ENCODE data around the gene HERC3.

Gene HERC3

DNA sequence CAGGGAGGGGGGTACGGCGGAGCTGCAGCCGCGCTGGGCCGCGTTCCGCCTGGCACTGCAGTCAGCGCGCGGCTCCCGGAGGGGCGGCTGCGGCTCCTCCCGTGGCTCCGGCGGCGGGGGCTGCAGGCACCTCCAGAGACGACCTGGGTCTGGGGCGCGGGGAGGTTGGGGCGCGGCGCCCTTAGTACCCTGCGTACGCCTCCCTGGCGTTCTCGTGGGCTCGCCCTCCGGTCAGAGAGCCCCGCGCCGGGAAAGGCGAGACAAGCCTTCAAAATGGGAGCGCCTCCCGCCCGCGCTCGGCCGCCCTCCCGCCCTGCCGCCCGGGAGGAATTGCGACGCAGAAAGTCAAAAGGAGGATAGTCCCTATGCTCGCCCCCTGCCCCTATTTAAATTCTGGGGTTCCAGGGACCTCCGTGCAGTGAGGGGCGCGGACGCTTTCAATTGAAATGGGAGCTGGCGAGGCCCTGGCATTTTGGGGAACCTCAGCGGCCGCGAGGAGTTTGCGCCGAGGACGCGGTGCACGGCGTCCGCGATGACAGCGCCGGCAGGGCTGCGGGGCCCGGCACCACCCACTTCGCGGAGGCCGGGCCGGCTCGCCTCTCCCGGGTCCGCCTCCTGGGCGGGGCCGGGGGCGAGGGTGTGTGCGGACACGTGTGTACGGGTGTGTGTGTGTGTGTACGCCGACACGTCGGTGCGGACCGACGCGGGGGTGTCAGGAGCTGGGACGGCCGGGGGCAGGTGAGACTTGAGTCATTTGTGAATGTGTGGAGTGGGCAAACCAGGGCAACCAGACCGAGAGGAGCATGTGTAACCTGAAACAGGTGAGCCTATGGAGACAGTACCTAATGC lies 544 bp downstream of the HERC3 start:
- no peak for DNase-seq (ENCODE audit: low read depth)
- H3K4me3 ChIP-seq (ENCODE audit: control insufficient read depth, low read depth, low read length) = peak overlapping the region; percentile 76
- no peak for TF ChIP-seq CTCF (IDR thresholded peaks at IDR 0.05; ENCODE audit: control insufficient read depth, insufficient read depth, low read depth, low read length, missing control alignments)

- no peak for TF ChIP-seq CTCF (IDR thresholded peaks at IDR 0.05; ENCODE audit: control insufficient read depth, insufficient read depth, low read depth, low read length, missing control alignments)
- no peak overlapping the region for H3K4me3 ChIP-seq (ENCODE audit: control insufficient read depth, low read depth, low read length)
- no peak for DNase-seq (ENCODE audit: low read depth)
These were observed 5.8 kb downstream of the HERC3 start for GRCh38 chr4:88597970-88598660.

DNA sequence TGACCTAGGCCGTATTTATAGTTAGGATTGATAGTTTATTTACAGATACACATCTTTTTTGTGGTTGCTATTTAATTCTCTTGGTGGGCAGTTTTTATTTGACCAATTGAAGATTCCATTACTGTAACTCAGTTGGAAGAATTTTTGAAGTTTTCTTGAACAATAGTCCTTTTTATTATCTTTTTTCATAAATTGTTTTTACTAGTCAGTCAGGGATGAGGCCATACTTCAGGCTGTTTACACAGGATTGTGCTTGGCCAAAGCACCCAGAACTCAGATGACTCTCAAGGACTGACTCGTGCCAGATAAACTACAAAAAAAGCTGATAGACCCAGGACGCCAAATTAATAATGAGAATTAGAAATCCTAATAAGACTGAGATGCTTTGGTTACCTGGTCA lies 7.0 kb downstream of the HERC3 start:
- DNase-seq (ENCODE audit: low read depth) = no peak
- TF ChIP-seq CTCF (IDR thresholded peaks at IDR 0.05; ENCODE audit: control insufficient read depth, insufficient read depth, low read depth, low read length, missing control alignments) = no peak
- no peak overlapping the region for H3K4me3 ChIP-seq (ENCODE audit: control insufficient read depth, low read depth, low read length)

GRCh38 chr4:88599714-88600113 lies 7.4 kb downstream of the HERC3 start:
- H3K4me3 ChIP-seq (ENCODE audit: control insufficient read depth, low read depth, low read length) = no peak overlapping the region
- no peak for DNase-seq (ENCODE audit: low read depth)
- no peak for TF ChIP-seq CTCF (IDR thresholded peaks at IDR 0.05; ENCODE audit: control insufficient read depth, insufficient read depth, low read depth, low read length, missing control alignments)

- no peak overlapping the region for H3K4me3 ChIP-seq (ENCODE audit: control insufficient read depth, low read depth, low read length)
- no peak for TF ChIP-seq CTCF (IDR thresholded peaks at IDR 0.05; ENCODE audit: control insufficient read depth, insufficient read depth, low read depth, low read length, missing control alignments)
- peak; percentile 85 for DNase-seq (ENCODE audit: low read depth)
These were observed 8.0 kb downstream of the HERC3 start for GRCh38 chr4:88600176-88600838.

DNA sequence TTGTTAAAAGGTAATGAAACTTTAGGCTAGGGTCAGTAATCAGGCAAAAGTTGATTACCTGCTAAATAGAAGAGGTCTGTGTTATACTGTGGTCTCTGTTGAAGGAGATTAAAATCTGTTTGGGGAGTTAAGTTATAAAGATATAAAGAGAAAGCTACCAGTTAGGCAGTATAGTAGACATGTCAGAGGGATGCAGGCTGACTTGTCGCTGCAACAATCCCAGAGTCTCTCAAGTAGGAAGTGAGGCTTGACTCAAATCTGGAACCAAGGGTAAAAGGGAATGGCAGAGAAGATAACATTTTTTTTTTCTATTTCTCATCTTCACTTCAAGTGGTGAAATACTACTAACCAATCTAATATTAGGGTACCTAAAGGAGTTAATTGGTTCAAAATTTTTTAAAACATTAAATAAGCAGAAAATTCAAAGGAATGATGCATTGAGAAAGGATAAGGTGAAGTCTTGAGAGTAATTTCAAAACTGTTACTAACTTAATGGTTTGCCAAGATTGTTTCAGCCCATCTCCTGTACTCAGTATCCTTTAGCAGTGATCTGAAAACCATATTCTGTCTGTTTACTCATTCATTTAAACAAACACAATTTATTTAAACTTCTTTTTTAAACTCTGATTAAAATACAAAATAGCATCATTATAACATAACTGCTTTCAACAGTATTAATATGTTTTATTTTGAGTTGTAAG lies 12.8 kb downstream of the HERC3 start:
- no peak for DNase-seq (ENCODE audit: low read depth)
- no peak for TF ChIP-seq CTCF (IDR thresholded peaks at IDR 0.05; ENCODE audit: control insufficient read depth, insufficient read depth, low read depth, low read length, missing control alignments)
- no peak overlapping the region for H3K4me3 ChIP-seq (ENCODE audit: control insufficient read depth, low read depth, low read length)

All from AG09309 (cell line).